Measurements from ENCODE around the gene SETX. TPM values are rescaled to one million over a fixed set of nuclear protein-coding genes. Genes with fewer than 3 reads are reported as not detected.

SETX gene
- total RNA-seq, 1 donor from 2014 or later, result 49.7 TPM

DNA sequence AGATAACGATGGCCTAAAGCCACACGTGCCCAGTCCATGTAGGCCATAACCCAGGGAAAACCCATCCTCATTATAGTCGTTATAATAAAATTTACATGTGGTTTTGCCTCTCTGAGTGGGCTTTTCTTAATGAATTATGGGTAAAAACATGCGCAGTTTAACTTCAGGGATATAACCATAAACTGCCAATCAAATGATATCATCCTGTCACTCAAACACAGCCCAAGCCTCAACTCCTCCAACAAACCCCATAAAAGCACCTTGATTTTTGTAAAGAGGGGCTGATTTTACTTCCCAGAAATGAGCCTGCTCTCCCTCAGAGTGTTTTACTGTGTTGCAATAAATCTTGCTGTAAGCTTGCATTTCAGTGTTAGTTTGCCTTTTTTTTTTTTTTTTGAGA, 15.8 kb upstream of the SETX start:
- Mint-ChIP-seq H3K4me1 (peaks cover 6% of the 10 kb centered on the region), H3K9me3 (no peaks in the 10 kb centered on the region), H3K27ac (no peak overlapping the region), H3K36me3 (no peaks in the 10 kb centered on the region), H3K4me3 (no peak overlapping the region), H3K27me3 (ENCODE audit: insufficient read depth, low read depth) (no peaks in the 10 kb centered on the region)
- Histone ChIP-seq H2AFZ (replicated peaks) (no peak overlapping the region), H3K9me3 (ENCODE audit: low read depth) (no peaks in the 10 kb centered on the region), H3K79me2 (ENCODE audit: low read depth) (no peaks in the 10 kb centered on the region), H3K4me3 (no peak overlapping the region), H3K36me3 (no peaks in the 10 kb centered on the region), H3F3A (ENCODE audit: low read depth) (peaks cover 2% of the 10 kb centered on the region), H3K27ac (no peak overlapping the region), H4K20me1 (ENCODE audit: low read depth) (no peaks in the 10 kb centered on the region), H3K4me1 (no peaks in the 10 kb centered on the region), H3K9ac (no peak overlapping the region), H3K27me3 (no peaks in the 10 kb centered on the region), H3K4me2 (no peak overlapping the region)
- TF ChIP-seq EZH2phosphoT487 (IDR thresholded peaks at IDR 0.05) (no peak), EZH2 (IDR thresholded peaks at IDR 0.05) (no peak)
- TF ChIP-seq, protein P1, sequence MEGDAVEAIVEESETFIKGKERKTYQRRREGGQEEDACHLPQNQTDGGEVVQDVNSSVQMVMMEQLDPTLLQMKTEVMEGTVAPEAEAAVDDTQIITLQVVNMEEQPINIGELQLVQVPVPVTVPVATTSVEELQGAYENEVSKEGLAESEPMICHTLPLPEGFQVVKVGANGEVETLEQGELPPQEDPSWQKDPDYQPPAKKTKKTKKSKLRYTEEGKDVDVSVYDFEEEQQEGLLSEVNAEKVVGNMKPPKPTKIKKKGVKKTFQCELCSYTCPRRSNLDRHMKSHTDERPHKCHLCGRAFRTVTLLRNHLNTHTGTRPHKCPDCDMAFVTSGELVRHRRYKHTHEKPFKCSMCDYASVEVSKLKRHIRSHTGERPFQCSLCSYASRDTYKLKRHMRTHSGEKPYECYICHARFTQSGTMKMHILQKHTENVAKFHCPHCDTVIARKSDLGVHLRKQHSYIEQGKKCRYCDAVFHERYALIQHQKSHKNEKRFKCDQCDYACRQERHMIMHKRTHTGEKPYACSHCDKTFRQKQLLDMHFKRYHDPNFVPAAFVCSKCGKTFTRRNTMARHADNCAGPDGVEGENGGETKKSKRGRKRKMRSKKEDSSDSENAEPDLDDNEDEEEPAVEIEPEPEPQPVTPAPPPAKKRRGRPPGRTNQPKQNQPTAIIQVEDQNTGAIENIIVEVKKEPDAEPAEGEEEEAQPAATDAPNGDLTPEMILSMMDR (IDR thresholded peaks at IDR 0.05), result no peak
- no peak for DNase-seq (ENCODE audit: low spot score)

DNA sequence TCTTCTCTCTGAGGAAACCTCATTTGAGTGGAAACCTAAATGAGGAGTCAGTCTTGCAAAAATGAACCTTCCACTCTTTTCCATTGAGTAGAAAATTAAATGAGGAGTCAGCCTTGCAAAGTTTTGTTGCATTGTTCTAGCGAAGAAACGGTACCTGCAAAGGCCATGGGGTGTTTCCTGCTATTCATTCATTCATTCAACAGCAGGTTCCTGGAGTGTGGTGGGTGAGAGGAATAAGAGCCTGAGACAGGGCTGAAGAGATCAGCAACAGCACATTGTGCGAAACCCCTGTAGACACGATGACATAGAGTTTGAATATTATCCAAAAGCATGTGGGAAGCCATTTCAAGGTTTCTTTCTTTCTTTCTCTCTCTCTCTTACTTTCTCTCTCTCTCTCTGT, 14.6 kb upstream of the SETX start:
- H3K9ac ChIP-seq, result no peak overlapping the region
- no peaks in the 10 kb centered on the region for H3K79me2 ChIP-seq (ENCODE audit: low read depth)
- Mint-ChIP-seq H3K27ac (no peak overlapping the region), H3K36me3 (no peaks in the 10 kb centered on the region), H3K9me3 (no peaks in the 10 kb centered on the region), H3K4me1 (peaks cover 6% of the 10 kb centered on the region), H3K4me3 (no peak overlapping the region), H3K27me3 (ENCODE audit: insufficient read depth, low read depth) (no peaks in the 10 kb centered on the region)
- no peak overlapping the region for H3K4me3 ChIP-seq
- no peak overlapping the region for H3K4me2 ChIP-seq
- H3K27me3 ChIP-seq, result no peaks in the 10 kb centered on the region
- no peaks in the 10 kb centered on the region for H3K36me3 ChIP-seq
- no peak overlapping the region for H3K27ac ChIP-seq
- H3F3A ChIP-seq (ENCODE audit: low read depth), result no peaks in the 10 kb centered on the region
- H3K4me1 ChIP-seq, result no peaks in the 10 kb centered on the region
- no peak for DNase-seq (ENCODE audit: low spot score)
- H3K9me3 ChIP-seq (ENCODE audit: low read depth), result no peaks in the 10 kb centered on the region
- H4K20me1 ChIP-seq (ENCODE audit: low read depth), result no peaks in the 10 kb centered on the region
- H2AFZ ChIP-seq (replicated peaks), result no peak overlapping the region
- TF ChIP-seq EZH2phosphoT487 (IDR thresholded peaks at IDR 0.05) (no peak), EZH2 (IDR thresholded peaks at IDR 0.05) (no peak)
- TF ChIP-seq, protein P1 (IDR thresholded peaks at IDR 0.05), result no peak

DNA sequence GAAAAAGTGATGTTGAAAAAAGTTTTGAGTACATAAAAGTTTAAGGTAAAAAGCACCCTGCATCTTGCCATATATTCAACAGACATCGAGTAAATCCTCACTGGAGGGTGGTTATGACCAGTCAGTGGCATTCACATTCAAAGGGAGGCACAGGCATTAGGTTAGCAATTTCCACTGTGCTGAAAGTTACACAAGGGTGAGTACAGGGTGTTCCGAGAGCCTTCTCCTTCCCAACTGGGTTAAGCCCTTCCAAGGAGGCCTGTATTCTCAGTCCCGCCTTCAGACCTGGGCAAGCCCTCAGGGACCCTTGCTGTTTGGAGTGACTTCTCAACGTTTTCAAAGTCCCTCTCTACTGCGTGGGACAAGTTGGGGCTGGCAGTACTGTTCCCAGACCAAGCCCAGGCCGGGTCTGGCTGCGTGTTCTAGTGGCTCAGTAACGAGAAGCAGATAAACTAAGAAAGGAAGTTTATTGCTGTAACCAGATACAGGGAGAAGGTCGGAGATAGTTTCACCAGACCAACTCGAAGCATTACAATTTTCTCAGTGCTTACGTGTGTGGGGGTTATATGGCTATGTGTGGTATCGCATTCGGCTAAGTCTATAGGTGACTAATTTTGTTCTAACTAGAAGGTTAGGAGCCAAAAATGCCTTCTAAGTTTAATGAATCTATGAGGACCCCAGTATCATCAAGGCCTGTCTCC, 13.0 kb upstream of the SETX start:
- no peak for DNase-seq (ENCODE audit: low spot score)
- Histone ChIP-seq H3K79me2 (ENCODE audit: low read depth) (no peaks in the 10 kb centered on the region), H3K9me3 (ENCODE audit: low read depth) (no peaks in the 10 kb centered on the region), H4K20me1 (ENCODE audit: low read depth) (no peaks in the 10 kb centered on the region), H3K36me3 (no peaks in the 10 kb centered on the region), H3K27me3 (no peaks in the 10 kb centered on the region), H2AFZ (replicated peaks) (no peak overlapping the region), H3K4me2 (no peak overlapping the region), H3F3A (ENCODE audit: low read depth) (no peaks in the 10 kb centered on the region), H3K9ac (no peak overlapping the region), H3K27ac (no peak overlapping the region), H3K4me1 (no peaks in the 10 kb centered on the region), H3K4me3 (no peak overlapping the region)
- Mint-ChIP-seq H3K36me3 (no peaks in the 10 kb centered on the region), H3K4me3 (no peak overlapping the region), H3K27ac (no peak overlapping the region), H3K27me3 (ENCODE audit: insufficient read depth, low read depth) (no peaks in the 10 kb centered on the region), H3K4me1 (peaks cover 6% of the 10 kb centered on the region), H3K9me3 (no peaks in the 10 kb centered on the region)
- TF ChIP-seq EZH2 (IDR thresholded peaks at IDR 0.05) (no peak), EZH2phosphoT487 (IDR thresholded peaks at IDR 0.05) (no peak)
- TF ChIP-seq, protein P1 (IDR thresholded peaks at IDR 0.05), result no peak
